ENCODE results near the gene ZDHHC3.

ZDHHC3 gene

GRCh38 chr3:44926921-44927320 lies 49.1 kb downstream of the ZDHHC3 start:
- no peak for DNase-seq (ENCODE audit: low read depth)

DNA sequence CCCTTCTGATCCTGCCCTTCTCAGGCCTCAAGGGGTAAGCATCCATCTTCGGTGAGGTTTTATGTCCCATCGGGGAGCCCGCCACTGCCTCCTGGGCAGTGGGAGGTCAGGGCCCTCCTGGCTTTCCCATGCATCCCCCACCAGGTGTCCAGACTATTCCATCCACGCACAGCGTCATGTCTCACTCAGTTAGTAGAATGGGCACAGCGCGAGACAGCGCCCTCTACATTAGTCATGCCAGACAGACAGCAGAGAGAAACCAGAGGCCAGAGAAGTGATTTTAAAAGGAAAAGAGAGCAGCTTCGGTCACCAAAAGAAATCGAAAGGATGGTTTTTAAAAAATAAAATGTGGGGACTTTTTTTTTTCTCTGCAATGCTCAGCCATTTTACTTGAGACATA lies 49.8 kb downstream of the ZDHHC3 start:
- no peak for DNase-seq (ENCODE audit: low read depth)

- no peak for DNase-seq (ENCODE audit: low read depth)
Measured at GRCh38 chr3:44924457-44925084, 51.4 kb downstream of the ZDHHC3 start.

GRCh38 chr3:44923632-44924456 lies 52.1 kb downstream of the ZDHHC3 start:
- no peak for DNase-seq (ENCODE audit: low read depth)

DNA sequence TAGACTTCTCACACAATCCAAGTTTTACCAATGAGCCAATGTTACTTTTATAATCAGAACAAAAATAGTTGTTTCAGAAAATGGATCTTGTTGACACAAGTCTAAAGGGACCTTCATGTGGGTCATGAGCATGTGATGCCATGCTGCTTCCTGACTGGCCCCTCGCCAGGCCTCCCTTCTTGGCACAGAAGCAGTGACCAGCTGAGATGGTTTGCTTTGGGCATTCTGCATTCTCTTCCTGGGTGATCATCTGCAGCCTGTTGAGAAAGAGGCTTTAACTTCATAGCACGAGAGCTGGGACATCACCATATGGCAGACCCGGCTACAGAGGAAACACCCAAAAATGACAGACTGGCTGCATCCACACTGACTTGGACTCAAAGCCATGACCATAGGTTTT lies 55.9 kb downstream of the ZDHHC3 start:
- no peak for DNase-seq (ENCODE audit: low read depth)

- no peak for DNase-seq (ENCODE audit: low read depth)
Measured at GRCh38 chr3:44918581-44918980, 57.4 kb downstream of the ZDHHC3 start.

DNA sequence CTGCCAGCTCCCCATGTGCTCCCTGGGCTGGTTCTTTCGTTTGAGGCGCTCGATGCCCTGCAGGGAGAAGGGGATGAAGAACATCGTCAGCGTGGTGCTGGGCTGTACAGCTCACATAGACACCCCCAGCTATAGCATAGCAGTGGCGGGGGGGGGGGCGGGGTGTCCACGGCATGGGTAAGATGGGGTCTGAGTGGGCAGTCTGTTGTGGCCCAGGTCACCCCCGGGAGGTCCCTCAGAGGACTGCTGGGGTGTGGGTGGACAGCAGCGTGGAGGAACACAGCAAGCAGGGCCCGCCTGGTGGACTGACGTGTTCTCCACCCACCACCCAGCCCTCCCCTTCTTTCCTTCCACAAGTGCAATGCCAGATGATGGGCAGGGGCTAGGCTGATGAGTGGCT lies 57.9 kb downstream of the ZDHHC3 start:
- DNase-seq (ENCODE audit: low read depth) = no peak

GRCh38 chr3:44915702-44916438 lies 60.1 kb downstream of the ZDHHC3 start:
- no peak for DNase-seq (ENCODE audit: low read depth)

DNA sequence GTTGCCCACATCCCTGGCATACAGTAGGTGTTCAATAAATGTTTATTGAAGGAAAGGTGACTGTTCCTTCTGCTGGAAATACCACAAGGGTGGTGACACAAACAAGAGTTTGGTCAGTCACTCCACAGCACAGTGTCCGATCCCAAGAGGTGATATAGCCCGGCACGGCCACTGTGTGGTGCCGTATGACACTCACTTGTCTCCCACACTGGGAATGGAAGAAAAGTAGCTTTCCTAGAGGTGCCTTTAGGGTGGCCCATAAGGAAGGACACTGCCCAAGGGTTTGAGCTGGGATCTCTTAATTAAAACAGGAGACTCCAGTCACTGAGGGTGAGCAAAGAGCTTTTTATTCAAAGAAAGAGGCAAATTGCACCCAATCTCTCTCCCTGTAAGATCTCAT lies 61.0 kb downstream of the ZDHHC3 start:
- no peak for DNase-seq (ENCODE audit: low read depth)

DNA sequence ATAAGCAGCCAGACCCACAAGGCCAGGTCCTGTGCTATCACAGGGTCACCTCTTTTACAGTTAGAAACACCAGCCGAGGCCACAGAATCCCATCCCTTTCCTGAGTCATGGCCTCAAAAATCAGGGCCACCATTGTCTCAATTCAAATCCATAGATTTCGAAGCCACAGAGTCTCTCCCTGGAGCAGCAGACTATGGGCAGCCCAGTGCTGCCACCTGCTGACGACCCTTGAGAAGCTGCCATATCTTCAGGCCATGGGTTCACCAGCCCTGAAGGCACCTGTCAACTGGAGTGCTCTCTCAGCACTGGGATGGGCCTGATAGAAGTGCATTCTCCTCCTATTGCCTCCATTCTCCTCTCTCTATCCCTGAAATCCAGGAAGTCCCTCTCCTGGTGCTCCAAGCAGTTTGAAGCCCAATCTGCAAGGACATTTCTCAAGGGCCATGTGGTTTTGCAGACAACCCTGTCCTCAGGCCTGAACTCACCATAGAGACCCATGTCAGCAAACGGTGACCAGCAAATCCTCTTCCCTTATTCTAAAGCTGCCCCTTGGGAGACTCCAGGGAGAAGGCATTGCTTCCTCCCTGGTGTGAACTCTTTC lies 62.0 kb downstream of the ZDHHC3 start:
- peak; percentile 55 for DNase-seq (ENCODE audit: low read depth)

GRCh38 chr3:44910693-44911092 lies 65.3 kb downstream of the ZDHHC3 start:
- DNase-seq (ENCODE audit: low read depth) = no peak

DNA sequence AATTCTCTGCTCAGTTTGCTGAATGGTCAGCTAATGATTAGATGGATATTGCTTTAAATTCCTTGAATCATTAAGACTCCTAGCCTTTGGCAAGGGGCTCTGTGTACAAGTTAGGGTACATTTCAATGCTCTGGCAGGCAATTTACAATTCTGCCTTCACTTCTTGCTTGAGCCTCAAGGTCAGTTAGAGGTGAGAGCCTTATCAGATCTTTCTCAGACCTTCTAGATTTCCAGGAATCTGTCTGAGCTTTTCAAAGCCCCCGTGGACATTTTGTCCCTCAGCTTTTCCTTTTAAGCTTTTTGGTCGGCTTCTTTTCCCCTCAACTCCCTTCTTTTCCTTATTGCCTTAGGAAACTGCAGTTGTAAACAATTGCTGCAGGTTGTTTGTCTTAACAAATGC lies 66.9 kb downstream of the ZDHHC3 start:
- no peak for DNase-seq (ENCODE audit: low read depth)

DNA sequence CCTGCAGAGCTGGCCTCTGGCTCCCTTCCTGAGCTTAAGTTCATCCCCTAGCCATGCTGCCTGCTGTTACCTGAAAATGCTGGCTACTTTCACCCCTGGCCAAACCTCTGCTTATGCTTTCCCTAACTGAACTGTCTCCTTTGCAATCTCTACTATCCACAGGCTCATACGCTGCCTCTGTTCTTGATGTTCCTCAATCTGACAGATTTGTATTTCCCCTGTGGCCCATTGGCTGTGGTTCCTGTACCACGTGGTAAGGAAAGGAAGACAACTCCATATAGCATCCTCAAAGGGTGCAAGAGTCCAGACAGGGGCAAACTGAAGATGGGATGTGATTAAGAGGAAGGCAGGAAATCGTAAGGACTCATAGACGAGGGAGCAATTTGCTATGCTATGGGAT lies 68.4 kb downstream of the ZDHHC3 start:
- no peak for DNase-seq (ENCODE audit: low read depth)

- no peak for DNase-seq (ENCODE audit: low read depth)
Measured at GRCh38 chr3:44906997-44907396, 69.0 kb downstream of the ZDHHC3 start.

GRCh38 chr3:44905446-44906157 lies 70.4 kb downstream of the ZDHHC3 start:
- DNase-seq (ENCODE audit: low read depth) = no peak

- DNase-seq (ENCODE audit: low read depth) = no peak
Measured at GRCh38 chr3:44903751-44904150, 72.2 kb downstream of the ZDHHC3 start.

DNA sequence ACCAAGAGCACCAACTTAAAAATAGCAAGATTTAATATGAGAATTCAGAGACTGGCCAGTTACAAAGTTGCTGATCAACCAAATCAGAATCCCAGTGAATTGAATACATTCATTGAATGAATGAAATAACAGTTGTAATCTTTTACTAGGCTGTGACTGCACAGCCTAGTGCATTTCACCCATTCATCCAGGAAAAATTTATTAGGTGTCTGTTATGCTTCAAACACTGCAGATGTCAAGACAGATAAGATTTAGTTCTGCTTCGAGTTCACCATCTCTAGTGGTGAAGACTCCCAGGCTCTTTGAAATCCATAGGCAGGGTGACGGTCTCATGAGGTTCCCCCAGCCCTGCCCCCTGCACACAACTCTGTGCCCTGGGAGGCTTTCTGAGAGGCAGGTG lies 72.7 kb downstream of the ZDHHC3 start:
- DNase-seq (ENCODE audit: low read depth) = no peak

- no peak for DNase-seq (ENCODE audit: low read depth)
Measured at GRCh38 chr3:44902628-44903027, 73.3 kb downstream of the ZDHHC3 start.

GRCh38 chr3:44899683-44900367 lies 76.1 kb downstream of the ZDHHC3 start:
- no peak for DNase-seq (ENCODE audit: low read depth)

DNA sequence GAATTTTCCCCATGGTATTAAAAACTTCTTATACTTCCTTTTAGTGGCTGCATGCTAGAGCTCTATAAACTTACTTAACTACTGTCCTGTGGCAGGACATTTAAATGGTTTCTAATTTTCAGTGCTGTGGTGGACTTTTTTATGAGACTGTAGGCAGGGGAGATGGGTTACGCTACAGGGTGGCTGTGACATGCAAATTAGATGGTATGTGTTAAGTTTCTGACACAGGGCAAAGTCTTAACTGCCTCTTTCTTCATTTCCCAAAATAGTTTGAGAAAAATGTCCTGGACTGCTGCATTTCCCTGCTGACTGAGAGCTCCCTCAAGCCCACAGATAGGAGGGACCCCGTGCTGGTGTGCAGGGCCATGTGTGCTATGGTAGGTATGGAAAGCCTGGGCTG lies 79.5 kb downstream of the ZDHHC3 start:
- DNase-seq (ENCODE audit: low read depth) = no peak

DNA sequence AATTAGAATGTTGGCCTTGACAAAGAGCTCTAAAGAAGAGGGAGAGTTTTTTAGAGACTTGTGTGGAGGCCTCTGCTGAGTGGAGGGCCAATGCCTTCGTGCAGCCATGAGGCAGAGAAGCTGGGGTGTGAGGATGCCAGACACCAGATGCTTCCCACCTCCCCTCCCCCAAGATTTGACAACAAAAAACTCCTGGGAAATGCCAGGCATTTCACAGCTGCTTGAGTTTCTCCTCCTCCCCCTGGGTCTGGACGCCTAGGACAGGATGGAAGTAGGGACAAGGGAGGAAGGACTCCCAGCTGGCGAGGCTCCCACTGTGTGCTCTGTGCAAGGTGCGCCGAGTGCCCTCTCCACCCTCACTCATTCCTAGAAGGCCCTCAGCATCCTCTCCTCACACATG lies 81.5 kb downstream of the ZDHHC3 start:
- DNase-seq (ENCODE audit: low read depth) = no peak

Measured in activated T-cell treated with anti-CD3 and anti-CD28 coated beads for 24 hours (primary cell).